Stimulated activated CD4-positive, alpha-beta T cell treated with anti-CD3 and anti-CD28 coated beads, TNF-alpha, amount 100 ng/mL, for 24 hours (primary cell): ENCODE measurements around the gene PHACTR3.

Experiments
- DNase-seq, 3 experiments: peaks; one replicate each; pipeline ENCODE4 v3.0.0-alpha.2; 2020; ENCODE audit warnings: low read depth in 3 of 3

The PHACTR3 gene

GRCh38 chr20:59794555-59794954 lies 190.2 kb downstream of the PHACTR3 start:
- DNase-seq: no peak

- no peak for DNase-seq
These were observed 196.0 kb downstream of the PHACTR3 start for GRCh38 chr20:59800309-59800708.

GRCh38 chr20:59802018-59802417 lies 197.7 kb downstream of the PHACTR3 start:
- no peak for DNase-seq

GRCh38 chr20:59802471-59803221 lies 198.3 kb downstream of the PHACTR3 start:
- no peak for DNase-seq

GRCh38 chr20:59804347-59804746 lies 200.0 kb downstream of the PHACTR3 start:
- no peak for DNase-seq

GRCh38 chr20:59804871-59805665 lies 200.7 kb downstream of the PHACTR3 start:
- no peak for DNase-seq

GRCh38 chr20:59805786-59806577 lies 201.6 kb downstream of the PHACTR3 start:
- no peak for DNase-seq

GRCh38 chr20:59806578-59806975 lies 202.2 kb downstream of the PHACTR3 start:
- no peak for DNase-seq

- DNase-seq: no peak
These were observed 203.8 kb downstream of the PHACTR3 start for GRCh38 chr20:59807909-59808728.

GRCh38 chr20:59808729-59809381 lies 204.5 kb downstream of the PHACTR3 start:
- DNase-seq: no peak

GRCh38 chr20:59809630-59810448 lies 205.5 kb downstream of the PHACTR3 start:
- no peak for DNase-seq

GRCh38 chr20:59810449-59811187 lies 206.3 kb downstream of the PHACTR3 start:
- DNase-seq: no peak

GRCh38 chr20:59811681-59812171 lies 207.4 kb downstream of the PHACTR3 start:
- DNase-seq: no peak

GRCh38 chr20:59812286-59813125 lies 208.2 kb downstream of the PHACTR3 start:
- DNase-seq: no peak

- no peak for DNase-seq
These were observed 209.0 kb downstream of the PHACTR3 start for GRCh38 chr20:59813126-59813947.

GRCh38 chr20:59813948-59814839 lies 209.9 kb downstream of the PHACTR3 start:
- DNase-seq: no peak
